ENCODE data around the gene GPR35.

Gene GPR35

DNA sequence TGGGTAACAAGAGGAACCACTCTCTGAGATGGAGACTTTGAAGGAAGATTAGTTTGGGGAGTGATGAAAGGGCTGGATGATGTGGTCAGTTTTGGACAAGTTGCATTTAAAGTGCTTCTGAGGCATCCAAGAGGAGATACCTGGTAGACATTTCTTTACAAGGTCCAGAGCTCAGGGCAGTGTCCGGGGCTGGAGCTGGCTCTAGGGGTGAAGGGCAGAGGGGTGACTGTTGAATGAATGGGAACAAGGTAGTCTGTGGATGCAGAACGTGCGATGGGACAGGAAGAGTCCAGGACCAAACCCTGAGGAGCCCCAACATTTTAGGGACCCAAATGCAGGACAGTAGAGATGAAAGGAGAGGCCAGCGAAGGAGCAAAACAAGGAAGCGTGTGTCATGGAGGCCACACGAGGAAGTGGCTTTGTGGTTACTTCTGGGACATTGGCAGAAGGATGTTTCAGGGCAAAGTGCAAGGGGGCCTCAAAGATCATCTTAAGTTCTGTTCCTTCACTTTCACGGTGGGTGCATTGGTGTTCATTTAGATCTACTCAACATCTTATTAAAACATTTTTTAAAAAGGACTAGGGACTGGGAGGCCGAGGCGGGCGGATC is 13.6 kb upstream of the GPR35 start:
- Histone ChIP-seq H3K4me3 (replicated peaks; ENCODE audit: insufficient read depth, low read length) (no peak overlapping the region), H3K27ac (replicated peaks) (peak overlapping the region; percentile 64), H3K27me3 (ENCODE audit: insufficient read depth, poor library complexity, severe bottlenecking) (no peaks in the 10 kb centered on the region)
- TF ChIP-seq, protein P1, sequence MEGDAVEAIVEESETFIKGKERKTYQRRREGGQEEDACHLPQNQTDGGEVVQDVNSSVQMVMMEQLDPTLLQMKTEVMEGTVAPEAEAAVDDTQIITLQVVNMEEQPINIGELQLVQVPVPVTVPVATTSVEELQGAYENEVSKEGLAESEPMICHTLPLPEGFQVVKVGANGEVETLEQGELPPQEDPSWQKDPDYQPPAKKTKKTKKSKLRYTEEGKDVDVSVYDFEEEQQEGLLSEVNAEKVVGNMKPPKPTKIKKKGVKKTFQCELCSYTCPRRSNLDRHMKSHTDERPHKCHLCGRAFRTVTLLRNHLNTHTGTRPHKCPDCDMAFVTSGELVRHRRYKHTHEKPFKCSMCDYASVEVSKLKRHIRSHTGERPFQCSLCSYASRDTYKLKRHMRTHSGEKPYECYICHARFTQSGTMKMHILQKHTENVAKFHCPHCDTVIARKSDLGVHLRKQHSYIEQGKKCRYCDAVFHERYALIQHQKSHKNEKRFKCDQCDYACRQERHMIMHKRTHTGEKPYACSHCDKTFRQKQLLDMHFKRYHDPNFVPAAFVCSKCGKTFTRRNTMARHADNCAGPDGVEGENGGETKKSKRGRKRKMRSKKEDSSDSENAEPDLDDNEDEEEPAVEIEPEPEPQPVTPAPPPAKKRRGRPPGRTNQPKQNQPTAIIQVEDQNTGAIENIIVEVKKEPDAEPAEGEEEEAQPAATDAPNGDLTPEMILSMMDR (IDR thresholded peaks at IDR 0.05; ENCODE audit: insufficient read depth, low read length): no peak
- TF ChIP-seq SPI1 (IDR thresholded peaks at IDR 0.05; ENCODE audit: borderline replicate concordance, low read depth) (peak; percentile 78), POLR2AphosphoS5 (IDR thresholded peaks at IDR 0.05; ENCODE audit: low read depth) (no peak), GABPA (IDR thresholded peaks at IDR 0.05; ENCODE audit: low read depth) (no peak)
- TF ChIP-seq, protein P2, sequence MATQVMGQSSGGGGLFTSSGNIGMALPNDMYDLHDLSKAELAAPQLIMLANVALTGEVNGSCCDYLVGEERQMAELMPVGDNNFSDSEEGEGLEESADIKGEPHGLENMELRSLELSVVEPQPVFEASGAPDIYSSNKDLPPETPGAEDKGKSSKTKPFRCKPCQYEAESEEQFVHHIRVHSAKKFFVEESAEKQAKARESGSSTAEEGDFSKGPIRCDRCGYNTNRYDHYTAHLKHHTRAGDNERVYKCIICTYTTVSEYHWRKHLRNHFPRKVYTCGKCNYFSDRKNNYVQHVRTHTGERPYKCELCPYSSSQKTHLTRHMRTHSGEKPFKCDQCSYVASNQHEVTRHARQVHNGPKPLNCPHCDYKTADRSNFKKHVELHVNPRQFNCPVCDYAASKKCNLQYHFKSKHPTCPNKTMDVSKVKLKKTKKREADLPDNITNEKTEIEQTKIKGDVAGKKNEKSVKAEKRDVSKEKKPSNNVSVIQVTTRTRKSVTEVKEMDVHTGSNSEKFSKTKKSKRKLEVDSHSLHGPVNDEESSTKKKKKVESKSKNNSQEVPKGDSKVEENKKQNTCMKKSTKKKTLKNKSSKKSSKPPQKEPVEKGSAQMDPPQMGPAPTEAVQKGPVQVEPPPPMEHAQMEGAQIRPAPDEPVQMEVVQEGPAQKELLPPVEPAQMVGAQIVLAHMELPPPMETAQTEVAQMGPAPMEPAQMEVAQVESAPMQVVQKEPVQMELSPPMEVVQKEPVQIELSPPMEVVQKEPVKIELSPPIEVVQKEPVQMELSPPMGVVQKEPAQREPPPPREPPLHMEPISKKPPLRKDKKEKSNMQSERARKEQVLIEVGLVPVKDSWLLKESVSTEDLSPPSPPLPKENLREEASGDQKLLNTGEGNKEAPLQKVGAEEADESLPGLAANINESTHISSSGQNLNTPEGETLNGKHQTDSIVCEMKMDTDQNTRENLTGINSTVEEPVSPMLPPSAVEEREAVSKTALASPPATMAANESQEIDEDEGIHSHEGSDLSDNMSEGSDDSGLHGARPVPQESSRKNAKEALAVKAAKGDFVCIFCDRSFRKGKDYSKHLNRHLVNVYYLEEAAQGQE (IDR thresholded peaks at IDR 0.05; ENCODE audit: insufficient replicate concordance, low read depth): no peak
- DNase-seq (ENCODE audit: low read depth in 1 of 2, low spot score in 1 of 2): peak in 1 of 2 experiments; percentile 74

DNA sequence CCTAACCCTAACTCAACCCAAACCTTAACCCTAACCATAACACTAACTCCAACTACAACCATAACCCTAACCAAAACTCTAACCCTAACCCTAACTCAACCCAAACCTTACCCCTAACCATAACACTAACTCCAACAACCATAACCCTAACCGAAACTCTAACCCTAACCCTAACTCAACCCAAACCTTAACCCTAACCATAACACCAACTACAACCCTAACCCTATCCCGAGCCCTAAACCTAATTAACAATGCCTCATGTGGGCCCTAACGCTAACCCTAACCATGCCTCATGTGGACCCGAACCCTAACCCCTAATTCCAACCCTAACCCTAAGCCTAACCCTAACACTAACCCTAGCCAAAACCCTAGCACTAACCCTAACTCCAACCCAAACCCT is 11.5 kb upstream of the GPR35 start:
- Histone ChIP-seq H3K27ac (replicated peaks) (no peak overlapping the region), H3K4me3 (replicated peaks; ENCODE audit: insufficient read depth, low read length) (no peak overlapping the region), H3K27me3 (ENCODE audit: insufficient read depth, poor library complexity, severe bottlenecking) (no peaks in the 10 kb centered on the region)
- no peak for TF ChIP-seq GABPA (IDR thresholded peaks at IDR 0.05; ENCODE audit: low read depth)
- TF ChIP-seq, protein P1 (IDR thresholded peaks at IDR 0.05; ENCODE audit: insufficient read depth, low read length): no peak
- no peak for TF ChIP-seq SPI1 (IDR thresholded peaks at IDR 0.05; ENCODE audit: borderline replicate concordance, low read depth)
- TF ChIP-seq, protein P2 (IDR thresholded peaks at IDR 0.05; ENCODE audit: insufficient replicate concordance, low read depth): no peak
- TF ChIP-seq POLR2AphosphoS5 (IDR thresholded peaks at IDR 0.05; ENCODE audit: low read depth): no peak
- DNase-seq (ENCODE audit: low read depth in 1 of 2, low spot score in 1 of 2): no peak

DNA sequence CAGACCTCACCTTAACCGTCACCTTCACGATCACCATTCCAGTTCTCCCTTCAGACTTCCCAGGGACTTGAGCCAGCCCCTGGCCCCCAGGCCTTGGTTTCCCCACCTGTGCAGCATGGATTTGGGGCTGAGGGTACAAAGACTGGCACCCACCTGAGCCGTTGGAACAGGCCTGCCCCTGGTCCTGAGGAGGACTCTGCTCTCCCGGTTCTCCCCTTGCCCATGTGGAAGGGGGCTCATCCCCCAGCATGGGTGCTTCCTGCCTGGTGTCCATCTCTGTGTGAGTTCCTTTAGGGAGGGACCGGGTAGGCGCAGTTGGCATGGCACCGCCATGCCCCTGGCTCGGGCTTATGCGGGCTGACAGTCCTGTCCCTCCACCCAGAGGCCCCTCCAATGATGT is 10.9 kb upstream of the GPR35 start:
- H3K27ac ChIP-seq (replicated peaks): no peak overlapping the region
- no peak for DNase-seq (ENCODE audit: low read depth in 1 of 2, low spot score in 1 of 2)
- no peaks in the 10 kb centered on the region for H3K27me3 ChIP-seq (ENCODE audit: insufficient read depth, poor library complexity, severe bottlenecking)
- H3K4me3 ChIP-seq (replicated peaks; ENCODE audit: insufficient read depth, low read length): no peak overlapping the region
- TF ChIP-seq, protein P2 (IDR thresholded peaks at IDR 0.05; ENCODE audit: insufficient replicate concordance, low read depth): no peak
- TF ChIP-seq SPI1 (IDR thresholded peaks at IDR 0.05; ENCODE audit: borderline replicate concordance, low read depth) (no peak), GABPA (IDR thresholded peaks at IDR 0.05; ENCODE audit: low read depth) (no peak), POLR2AphosphoS5 (IDR thresholded peaks at IDR 0.05; ENCODE audit: low read depth) (no peak)
- TF ChIP-seq, protein P1 (IDR thresholded peaks at IDR 0.05; ENCODE audit: insufficient read depth, low read length): no peak

All from HL-60 (cell line).